Measurements from ENCODE around the gene SLC6A18.

The SLC6A18 gene

DNA sequence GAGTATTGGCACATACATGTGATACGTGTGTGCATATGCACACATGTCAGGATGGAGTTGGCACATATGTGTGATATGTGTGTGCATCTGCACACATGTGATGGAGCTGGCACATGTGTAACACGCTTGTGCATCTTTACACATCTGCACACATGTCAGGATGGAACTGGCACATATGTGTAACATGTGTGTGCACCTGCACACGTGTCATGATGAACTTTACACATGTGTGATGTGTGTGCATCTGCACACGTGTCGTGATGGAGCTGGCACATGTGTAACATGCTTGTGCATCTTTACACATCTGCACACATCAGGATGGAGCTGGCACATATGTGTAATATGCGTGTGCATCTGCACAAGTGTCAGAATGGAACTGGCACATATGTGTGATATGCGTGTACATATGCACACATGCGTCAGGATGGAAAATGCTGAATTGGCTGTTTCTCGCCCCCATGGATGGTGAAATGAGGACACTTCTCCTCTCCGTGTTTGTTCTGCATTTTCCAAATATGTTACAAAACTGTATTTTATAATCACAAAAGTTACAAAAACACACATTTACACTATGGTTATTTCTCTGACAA, 40.0 kb upstream of the SLC6A18 start:
- Histone ChIP-seq H3K4me3 (no peak overlapping the region), H3K27me3 (peaks cover 0 to 56% of the 10 kb centered on the region in 2 donors), H3K36me3 (no peaks in the 10 kb centered on the region), H3K27ac (no peak overlapping the region), H3K4me1 (no peaks in the 10 kb centered on the region), H3K9me3 (no peaks in the 10 kb centered on the region)
- intact Hi-C loops (cut with DNase I; ENCODE audit: low total_unique reads), result no loop called here
- no peak for DNase-seq
- no peak for TF ChIP-seq CTCF (IDR thresholded peaks at IDR 0.05)

- no peaks in the 10 kb centered on the region for H3K4me1 ChIP-seq
- no peak for TF ChIP-seq CTCF (IDR thresholded peaks at IDR 0.05)
- intact Hi-C loops (cut with DNase I; ENCODE audit: low total_unique reads), result no loop called here
- H3K4me3 ChIP-seq, result no peak overlapping the region
- no peaks in the 10 kb centered on the region for H3K9me3 ChIP-seq
- no peak for DNase-seq
- peaks cover 0 to 60% of the 10 kb centered on the region in 2 donors for H3K27me3 ChIP-seq
- no peak overlapping the region for H3K27ac ChIP-seq
- H3K36me3 ChIP-seq, result no peaks in the 10 kb centered on the region
These were observed 39.4 kb upstream of the SLC6A18 start for GRCh38 chr5:1185629-1186350.

- TF ChIP-seq CTCF (IDR thresholded peaks at IDR 0.05), result no peak
- no peaks in the 10 kb centered on the region for H3K36me3 ChIP-seq
- intact Hi-C loops (cut with DNase I; ENCODE audit: low total_unique reads), result no loop called here
- H3K4me1 ChIP-seq, result no peaks in the 10 kb centered on the region
- H3K27me3 ChIP-seq, result peaks cover 0 to 54% of the 10 kb centered on the region in 2 donors
- DNase-seq, result no peak
- H3K9me3 ChIP-seq, result no peaks in the 10 kb centered on the region
- H3K27ac ChIP-seq, result no peak overlapping the region
- H3K4me3 ChIP-seq, result no peak overlapping the region
These were observed 38.6 kb upstream of the SLC6A18 start for GRCh38 chr5:1186351-1187233.

DNA sequence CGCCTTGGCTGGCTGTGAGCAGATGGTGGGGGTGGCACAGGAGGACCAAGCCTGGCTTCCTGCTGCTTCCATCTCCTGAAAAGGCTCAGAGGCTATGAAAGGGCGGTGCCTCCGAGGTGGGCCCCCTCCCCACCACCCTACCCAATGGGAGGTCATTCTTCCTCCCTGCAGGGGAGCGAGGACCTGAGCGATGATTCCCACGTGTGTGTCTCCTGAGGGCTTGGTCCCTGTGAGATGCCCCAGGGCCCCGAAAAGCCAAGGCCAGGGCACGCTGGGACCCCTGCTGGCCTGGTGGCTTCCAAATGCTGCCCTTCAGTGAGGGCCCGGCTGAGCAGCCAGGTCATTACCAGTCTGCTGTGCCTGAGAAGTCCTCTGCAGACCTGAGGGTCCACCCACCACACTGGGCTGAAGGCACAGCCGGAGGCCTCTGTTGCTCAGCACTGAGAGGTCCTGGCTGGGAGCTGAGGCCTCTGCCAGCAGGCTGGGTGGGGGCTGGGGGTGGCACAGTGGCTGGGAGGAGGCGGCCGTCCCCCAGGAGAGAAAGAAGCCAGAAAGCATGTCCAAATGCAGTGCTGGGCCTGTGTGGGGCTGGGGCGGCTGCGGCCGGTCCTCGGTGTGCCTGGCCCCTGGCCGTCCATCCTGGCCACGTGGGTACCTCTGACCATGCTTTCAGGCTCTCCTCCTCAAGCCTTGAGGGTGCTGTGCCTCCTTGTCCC, 37.8 kb upstream of the SLC6A18 start:
- TF ChIP-seq CTCF (IDR thresholded peaks at IDR 0.05), result no peak
- Histone ChIP-seq H3K36me3 (no peaks in the 10 kb centered on the region), H3K9me3 (no peaks in the 10 kb centered on the region), H3K27ac (no peak overlapping the region), H3K4me3 (no peak overlapping the region), H3K4me1 (no peaks in the 10 kb centered on the region), H3K27me3 (peaks cover 0 to 47% of the 10 kb centered on the region in 2 donors)
- intact Hi-C loops (cut with DNase I; ENCODE audit: low total_unique reads), result no loop called here
- DNase-seq, result no peak

- no peaks in the 10 kb centered on the region for H3K9me3 ChIP-seq
These were observed 37.2 kb upstream of the SLC6A18 start for GRCh38 chr5:1187950-1188334.

More at GRCh38 chr5:1187950-1188334, 37.2 kb upstream of the SLC6A18 start:
- Histone ChIP-seq H3K27ac (no peak overlapping the region), H3K4me1 (no peaks in the 10 kb centered on the region), H3K36me3 (no peaks in the 10 kb centered on the region), H3K4me3 (no peak overlapping the region), H3K27me3 (peaks cover 0 to 42% of the 10 kb centered on the region in 2 donors)
- TF ChIP-seq CTCF (IDR thresholded peaks at IDR 0.05), result no peak
- intact Hi-C loops (cut with DNase I; ENCODE audit: low total_unique reads), result no loop called here
- no peak for DNase-seq
